T-helper 22 cell (primary cell): Measurements from ENCODE around the gene TBCD.

Experiments
- DNase-seq: peaks from one replicate; pipeline ENCODE4 v3.0.0-alpha.2; 2020; ENCODE audit warnings: low read depth

Gene TBCD

DNA sequence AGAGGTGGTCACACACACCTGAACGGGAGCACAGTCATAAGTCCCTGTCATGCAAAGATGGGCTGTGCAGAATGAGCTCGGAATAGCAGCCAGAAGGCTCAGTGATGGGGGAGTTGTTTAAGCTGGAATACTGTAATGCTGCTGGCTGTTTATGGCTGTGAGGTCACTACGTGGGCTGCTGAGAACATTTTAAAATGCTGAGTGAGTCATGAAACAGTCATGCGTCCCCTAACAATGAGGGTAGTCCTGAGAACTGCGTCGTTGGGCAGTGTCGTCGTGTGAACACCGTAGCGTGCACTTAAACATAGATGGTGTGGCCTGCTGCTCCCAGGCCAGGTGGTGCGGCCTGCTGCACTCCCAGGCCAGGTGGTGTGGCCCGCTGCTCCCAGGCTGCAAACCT lies 39.7 kb downstream of the TBCD start:
- no peak for DNase-seq

DNA sequence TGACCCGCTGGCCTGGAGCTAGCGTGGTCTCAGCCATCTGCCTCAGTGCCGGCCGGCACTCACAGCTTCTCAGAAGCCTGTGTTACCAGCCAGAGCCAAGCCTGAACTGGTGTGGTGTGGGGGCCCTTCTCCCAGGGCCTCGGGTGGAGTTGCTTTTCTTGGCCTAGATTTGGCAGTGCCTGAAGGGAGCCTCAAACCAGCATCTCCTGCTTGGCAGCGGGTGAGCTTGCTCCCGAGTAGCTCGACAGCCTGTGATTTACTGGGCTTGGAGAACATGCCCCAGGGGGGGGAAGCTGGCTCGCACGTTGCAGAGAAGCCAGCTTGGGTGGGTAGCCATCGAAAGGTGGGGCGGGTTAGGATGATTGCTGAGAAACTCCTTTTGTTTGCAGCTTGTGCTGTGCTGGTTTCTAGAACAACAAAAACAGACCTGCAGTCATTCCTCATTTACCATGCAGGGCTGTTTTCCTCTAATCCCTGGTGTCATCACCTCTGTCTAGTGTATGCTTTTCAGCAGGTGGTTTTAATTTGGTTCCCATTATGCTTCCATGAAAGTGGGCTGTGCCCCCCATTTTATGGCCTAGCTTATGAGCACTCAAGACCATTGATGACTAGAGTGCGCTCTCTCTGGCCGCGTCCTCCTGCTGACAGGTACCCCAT lies 42.2 kb downstream of the TBCD start:
- DNase-seq: no peak

DNA sequence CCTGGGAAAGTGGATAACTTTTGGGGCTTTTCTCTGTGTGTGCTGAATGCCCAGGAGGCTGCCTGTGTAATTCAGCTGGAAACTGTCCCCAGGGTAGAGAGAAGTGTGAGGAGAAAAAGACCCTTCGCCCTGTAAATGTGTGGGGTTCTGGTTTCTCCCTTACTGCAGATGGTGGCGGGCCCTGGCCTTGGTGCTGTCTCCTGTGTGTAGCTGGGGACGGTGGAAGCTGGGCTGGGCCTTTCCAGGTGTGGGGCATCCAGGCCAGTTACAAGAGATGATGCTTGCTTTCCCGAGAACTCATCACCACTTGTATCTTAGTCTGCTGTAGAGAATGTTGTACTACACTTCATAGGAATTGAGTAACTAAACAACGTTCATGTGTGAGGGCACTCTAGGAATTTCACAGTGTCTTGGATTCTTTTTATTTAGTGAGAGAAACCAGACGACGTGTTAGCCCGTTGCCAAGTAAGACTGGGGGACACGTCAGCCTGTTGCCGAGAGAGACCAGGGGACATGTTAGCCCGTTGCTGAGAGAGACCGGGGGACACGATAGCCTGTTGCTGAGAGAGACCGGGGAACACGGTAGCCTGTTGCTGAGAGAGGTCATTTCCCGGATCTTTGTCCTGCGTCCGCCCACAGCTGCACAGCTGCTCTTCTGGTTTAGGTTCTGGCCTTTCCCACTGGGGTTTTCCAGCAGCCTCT lies 43.1 kb downstream of the TBCD start:
- DNase-seq: no peak

DNA sequence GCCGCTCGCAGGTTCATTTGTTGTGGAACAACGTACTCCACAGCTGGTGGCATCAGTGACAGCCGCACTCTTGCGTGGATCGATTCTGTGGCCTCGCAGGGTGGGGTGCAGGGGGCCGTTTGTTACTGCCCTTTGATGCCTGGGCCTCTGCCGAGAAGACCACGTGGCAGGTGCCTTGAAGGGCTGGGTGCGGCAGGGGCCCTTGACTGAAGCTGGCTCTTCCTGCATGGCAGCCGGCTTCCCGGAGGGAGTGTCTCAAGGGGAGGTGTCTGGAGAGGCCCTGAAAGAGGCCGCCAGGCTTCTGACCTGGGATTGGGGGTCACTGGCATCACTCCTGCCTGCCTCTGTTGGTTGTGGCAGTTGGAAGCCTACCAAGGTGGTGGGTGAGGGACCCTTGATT lies 43.8 kb downstream of the TBCD start:
- no peak for DNase-seq

DNA sequence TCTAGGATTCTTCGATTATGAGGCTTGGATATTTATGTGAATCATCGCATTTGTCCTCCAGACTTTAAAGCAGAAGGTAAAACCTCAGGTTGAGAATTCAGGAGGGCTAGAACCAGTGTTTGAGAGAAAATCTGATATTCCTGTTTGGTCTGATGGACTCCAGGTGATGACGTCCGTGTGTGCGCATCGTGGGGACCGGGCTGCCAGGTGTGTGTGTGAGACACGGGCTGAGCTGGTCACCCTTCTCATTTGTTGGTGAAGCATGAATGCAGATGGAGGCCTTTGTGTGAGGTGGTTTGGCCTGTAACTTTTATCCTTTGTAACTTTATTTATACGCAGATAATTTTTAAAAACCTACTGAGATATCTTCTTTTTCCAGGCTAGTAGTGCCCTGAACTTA lies 45.2 kb downstream of the TBCD start:
- no peak for DNase-seq

DNA sequence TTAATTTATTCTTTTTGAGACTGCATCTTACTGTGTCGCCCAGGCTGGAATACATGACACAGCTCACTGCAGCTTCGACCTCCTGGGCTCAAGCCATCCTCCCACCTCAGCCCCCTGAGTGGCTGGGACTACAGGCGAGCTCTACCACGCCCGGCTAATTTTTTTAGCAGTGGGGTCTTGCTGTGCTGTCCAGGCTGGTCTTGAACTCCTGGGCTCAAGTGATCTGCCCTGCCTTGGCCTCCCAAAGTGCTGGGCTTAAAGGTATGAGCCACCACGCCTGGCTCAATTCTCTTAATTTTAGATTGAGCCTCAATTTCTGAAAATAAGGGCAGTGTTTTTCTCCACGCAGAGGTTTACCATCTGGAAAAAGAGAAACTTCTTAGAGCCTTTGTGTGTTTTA lies 46.9 kb downstream of the TBCD start:
- no peak for DNase-seq

DNA sequence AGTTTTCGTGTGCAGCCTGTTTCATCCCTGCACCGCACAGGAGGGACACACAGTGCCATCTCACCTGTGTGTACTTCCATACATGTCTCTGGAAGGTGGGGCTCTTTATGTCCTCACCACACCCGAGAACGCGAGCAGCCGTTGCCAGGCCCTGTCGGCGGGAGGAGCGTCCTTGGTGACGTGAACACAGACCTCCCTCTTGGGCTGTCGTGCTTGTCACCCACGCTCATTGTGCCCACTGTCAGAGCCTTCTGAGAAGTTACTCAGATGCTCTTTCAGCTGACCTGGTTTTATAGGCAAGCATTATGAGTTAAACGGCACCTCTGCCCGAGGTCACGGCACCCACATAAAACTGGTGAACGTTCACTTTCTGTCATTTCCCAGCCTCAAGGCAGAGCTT lies 47.7 kb downstream of the TBCD start:
- no peak for DNase-seq

DNA sequence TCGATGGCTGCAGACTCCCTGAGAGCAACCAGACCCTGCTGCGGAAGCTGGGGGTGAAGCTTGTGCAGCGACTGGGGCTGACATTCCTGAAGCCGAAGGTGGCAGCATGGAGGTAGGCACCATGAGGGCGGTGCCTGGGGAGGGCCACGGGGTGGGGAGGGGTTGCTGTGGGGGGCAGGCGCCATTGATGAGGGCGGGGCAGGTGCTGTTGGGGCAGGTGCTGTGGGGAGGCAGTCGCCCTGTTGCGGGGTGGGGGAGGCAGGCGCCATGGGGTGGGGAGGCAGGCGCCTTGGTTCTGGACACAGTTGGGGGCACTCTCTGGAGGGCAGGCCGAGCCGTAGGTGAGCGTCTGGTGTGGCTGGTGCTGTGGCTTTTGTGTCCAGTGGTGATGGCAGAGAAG lies 49.0 kb downstream of the TBCD start:
- no peak for DNase-seq

DNA sequence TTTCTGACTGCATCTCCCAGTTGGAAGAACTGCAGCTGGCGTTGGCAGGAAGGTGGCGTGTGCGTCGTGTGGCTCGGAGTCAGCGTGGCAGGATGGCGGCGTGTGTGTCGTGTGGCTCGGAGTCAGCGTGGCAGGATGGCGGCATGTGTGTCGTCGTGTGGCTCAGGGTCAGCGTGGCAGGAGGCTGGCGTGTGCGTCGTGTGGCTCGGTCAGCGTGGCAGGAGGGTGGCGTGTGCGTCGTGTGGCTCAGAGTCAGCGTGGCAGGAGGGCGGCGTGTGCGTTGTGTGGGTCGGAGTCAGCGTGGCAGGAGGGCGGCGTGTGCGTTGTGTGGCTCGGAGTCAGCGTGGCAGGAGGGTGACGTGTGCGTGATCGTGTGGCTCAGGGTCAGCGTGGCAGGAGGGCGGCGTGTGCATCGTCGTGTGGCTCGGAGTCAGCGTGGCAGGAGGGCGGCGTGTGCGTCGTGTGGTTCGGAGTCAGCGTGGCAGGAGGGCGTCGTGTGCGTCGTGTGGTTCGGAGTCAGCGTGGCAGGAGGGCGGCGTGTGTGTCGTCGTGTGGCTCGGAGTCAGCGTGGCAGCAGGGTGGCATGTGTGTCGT lies 49.6 kb downstream of the TBCD start:
- DNase-seq: no peak

DNA sequence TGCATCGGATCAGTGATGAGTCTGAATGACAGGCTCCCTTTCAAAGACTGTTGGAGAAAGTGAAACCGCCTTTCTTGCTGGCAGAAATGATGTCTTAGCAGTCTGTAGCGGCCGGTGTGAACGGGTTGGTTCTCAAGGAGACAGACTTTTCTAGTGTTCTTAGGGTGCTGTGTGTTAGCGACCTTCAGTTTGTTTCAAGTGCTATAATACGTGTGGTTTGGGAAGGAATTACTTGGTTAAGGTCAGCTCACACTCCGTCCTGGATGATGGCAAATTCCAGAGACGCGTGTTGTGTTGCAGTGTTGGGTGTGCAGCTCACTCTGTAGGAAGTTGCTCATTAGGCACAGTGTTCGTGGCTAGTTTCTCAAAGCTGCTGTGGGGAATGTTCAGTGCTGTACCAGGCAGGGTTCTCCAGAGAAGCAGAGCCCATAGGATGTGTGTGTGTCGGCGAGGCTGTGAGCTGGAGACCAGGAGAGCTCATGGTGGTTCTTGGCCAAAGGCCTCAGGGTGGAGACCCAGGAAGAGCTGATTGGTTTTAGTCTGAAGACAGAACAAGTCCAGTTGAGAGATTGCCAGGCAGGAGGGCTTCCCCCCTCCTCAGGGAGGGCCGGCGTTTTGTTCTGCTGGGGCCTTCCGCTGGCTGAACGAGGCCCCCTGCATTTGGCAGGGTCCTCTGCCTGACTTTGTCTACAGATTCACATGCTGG lies 50.4 kb downstream of the TBCD start:
- no peak for DNase-seq

DNA sequence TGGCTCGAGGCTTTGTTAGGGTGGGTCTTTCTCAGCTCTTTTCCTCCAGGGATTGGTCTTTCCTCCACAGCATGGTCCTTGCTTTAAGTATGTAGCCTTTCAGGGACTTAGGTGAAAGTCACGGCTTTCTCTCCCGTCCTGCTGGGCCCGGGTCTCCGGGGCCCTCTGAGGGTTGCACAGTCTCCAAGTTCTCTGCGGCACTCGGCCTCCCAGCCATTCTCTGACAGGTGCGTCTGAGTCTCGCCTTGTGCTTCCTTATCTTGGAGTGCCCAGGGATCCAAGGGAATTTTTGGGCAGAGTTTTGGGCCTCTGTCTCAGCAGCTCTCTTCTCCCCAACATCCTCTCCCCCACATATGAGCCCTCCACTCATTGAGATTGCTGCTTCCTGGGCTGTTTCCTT lies 51.3 kb downstream of the TBCD start:
- no peak for DNase-seq

DNA sequence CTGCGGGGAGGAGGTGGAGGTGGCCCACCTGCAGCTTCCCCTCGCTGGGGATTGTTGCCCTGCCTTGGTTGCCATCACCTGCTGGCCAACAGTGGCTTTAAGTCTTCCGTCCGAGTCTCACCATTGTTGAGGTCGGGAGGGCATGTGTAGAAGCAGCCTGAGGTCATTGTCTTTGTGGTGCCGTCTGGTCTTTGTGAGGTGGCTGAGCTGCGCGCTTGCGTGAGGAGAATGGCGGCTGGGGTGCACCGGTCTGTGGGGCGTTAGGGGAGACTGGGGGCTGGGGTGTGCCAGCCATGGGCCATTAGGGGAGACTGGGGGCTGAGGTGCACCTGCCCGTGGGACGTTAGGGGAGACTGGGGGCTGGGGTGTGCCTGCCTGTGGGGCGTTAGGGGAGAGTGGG lies 51.7 kb downstream of the TBCD start:
- no peak for DNase-seq

DNA sequence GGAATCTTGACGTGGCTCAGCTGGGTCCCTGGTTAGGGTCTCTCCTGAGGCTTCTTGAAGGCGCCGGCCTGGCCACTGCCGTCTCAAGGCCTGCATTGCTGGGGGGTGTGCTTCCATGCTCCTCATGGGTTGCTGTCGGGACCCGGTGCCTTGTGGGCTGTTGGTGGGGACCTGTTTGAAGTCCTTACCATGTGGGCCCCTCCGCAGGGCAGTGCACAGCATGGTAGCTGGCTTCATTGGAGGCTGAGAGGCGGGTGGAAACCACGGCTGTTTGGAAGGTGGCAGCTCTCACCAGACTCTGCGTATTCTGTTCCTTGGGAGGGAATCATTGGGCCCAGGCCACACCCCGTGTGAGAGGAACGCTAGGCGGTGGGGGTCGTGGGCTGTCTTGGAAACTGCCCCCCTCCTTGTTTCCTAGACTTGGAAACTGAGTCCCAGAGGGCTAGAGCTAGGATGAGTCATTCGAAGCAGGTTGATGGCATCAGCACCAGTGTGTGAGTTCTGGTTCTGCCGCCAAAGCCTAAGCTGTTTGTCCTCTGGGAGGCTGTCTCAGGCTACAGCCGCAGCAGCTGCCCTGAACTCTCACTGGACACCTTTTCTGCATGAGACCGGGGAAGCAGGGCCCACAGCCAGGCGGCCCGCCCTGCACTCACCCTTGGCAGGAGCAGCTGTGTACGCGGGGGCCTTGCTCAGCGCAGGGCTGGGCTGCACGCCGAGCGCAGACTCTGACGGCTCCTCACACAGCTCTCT lies 52.8 kb downstream of the TBCD start:
- DNase-seq: no peak

DNA sequence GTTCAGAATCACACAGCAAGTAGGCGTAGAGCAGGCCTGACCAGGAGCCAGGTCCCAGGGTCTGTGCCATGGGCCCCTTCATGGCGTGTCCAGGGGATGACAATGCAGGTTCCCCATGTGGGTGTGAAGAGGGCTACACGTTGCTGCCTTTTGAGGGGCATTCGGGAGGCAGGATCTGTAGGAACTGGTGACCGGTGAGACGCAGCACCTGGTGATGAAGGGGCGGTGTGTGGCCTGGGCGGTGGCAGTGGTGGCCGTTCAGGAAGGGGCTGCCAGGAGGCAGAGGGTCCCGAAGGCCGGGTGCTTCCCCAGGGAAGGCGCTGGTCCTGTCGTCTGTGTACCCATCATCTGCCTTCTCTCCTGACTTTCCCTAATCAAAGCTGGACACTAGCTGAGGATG lies 53.4 kb downstream of the TBCD start:
- no peak for DNase-seq

DNA sequence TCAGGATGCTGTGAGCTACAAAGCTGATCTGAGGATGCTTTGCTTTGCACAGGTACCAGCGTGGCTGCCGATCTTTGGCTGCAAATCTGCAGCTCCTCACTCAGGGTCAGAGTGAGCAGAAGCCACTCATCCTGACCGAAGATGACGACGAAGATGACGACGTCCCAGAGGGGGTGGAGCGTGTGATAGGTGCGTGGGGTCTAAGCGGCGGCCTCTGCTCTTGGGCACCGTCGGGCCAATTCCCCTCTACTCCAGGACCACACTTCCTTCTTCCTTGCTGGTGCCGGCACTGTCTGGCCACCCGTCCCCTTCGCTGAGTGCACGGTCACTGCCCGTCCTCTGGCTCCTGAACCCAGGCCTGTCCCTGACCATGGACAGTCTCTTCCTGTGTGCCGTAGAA lies 54.0 kb downstream of the TBCD start:
- DNase-seq: no peak

DNA sequence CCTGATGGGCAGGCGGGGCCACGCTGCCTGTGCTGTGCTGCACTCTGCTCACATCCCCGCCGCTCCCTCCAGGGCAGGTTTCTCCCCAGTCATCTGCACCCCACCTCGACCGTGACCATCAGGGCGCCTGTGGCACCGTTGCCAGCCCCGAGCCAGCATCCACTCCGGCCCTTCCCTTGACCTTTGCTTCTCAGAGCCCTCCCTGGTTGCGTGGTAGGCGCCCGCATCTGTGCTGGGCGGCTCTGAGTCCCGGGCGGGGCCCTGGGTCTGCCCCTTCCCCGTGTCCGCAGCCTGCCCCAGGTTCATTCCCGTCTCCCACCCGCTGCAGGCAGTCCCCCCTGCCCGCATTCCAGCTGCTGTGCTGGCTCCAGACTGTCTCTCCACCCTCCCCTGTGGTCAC lies 54.8 kb downstream of the TBCD start:
- no peak for DNase-seq

DNA sequence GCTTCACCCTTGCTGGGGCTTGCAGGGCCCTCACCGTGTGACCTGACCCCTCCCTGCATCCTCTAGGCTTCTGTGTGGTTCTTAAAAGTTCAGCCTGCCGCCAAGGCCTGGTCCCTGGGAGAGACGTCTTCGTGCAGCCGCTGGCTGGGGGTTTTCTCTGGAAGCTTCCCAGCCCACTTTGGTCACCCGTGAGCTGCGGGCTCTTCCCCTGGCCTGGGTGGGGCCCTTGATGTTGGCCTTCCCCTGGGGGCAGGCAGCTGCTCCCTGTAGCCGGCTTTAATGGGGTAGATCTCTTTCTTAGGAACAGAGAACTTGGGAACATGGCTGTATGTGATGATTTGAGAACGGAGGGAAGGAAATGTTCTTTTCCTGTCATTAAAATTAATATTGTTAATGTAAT lies 55.2 kb downstream of the TBCD start:
- no peak for DNase-seq

DNA sequence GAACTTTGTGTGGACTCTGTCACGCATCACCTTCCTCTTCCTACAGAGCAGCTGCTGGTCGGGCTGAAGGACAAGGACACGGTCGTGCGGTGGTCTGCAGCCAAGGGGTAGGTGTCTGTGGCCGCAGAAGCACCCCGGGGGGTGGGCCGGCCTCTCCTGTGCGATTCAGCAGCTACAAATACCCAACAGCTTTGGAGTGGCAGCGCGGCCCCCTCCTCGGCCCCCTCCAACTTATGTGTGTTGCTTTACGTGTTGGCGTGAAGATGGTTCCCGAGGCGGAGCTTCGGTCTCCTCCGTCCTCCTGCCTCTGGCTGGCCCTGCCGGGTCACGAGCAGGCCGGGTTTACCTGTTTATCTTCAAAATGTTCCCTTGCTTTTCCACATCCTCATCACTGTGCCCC lies 55.7 kb downstream of the TBCD start:
- DNase-seq: no peak

DNA sequence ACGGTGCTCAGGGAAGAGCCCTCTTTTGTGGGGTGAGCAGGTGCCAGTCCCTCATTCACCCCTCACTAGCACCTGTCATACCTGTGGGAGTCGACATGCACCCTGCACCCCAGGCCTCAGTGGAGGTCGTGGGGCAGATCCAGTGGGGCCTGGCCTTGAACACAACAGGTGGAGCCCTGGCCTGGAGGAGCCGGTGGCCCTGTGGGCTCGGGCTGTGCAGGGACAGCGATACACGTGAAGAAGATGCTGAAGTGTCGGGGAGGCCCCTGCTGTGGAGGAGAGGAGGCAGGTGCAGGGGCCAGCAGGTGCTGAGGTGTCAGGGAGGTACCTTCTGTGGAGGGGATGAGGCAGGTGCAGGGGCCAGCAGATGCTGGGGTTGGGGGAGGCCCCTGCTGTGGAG lies 56.1 kb downstream of the TBCD start:
- DNase-seq: no peak

DNA sequence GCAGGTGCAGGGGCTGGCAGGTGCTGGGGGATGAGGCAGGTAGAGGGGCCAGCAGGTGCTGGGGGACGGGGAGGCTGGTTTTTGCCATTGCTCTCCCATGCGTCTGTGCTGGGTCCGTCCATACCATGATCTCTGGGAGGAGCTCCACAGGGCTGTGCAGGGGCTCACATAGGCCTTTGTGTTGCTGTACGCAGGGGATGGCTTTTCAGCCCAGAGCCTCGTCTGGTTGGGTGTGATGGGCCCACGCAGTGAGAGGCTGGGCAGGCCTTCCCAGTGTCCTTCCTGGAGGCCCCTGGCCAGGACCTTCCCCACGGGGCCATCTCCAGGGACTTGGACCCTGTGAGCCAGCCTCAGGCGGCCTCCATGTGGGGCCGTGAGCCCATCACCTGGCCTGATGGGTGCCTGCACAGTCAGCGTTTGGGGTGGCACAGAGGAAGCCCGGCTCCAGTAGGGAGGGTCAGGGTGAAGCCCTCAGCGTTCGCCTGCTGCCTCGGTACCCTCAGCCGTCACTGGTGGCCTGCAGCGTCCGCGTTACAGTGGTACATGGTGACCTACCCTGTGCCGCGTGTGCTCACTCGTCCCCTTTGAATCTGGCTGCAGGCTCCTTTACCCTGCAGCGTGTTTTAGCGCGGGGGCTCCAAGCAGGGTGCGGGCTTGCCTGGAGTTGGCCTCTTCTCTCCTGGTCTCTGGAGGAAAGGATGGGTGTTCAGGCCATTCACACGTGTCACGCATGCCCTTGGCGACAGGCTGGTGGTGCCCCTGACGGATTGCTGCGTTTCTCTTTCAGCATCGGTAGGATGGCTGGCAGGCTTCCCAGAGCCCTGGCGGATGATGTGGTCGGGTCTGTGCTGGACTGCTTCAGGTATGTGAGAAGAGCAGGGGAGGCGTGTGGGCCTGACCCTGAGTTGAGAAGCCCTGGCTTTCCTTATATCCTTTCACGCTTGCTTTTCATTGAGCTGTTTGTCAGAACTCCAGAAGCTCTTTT lies 57.3 kb downstream of the TBCD start:
- no peak for DNase-seq
